B cell (primary cell): Measurements from ENCODE around the gene FAM240B. TPM values are rescaled to one million over a fixed set of nuclear protein-coding genes. Genes with fewer than 3 reads are reported as not detected.

ENCODE experiments used
- ATAC-seq: fragments of 200-7000 bp; cut with Tn5 transposase; one replicate; pipeline ENCODE4 v1.10.0; 2021; ENCODE audit warnings: low read depth, mild to moderate bottlenecking, moderate number of reproducible peaks, moderate library complexity
- CTCF ChIA-PET: fragments of 350-600 bp; sonication (Branson Sonifier 250); formaldehyde crosslinking; loops from one replicate; lab custom pipeline; 2021; ENCODE audit warnings: antibody characterized with exemption, inconsistent platforms; lab: Charles Lee
- POLR2A ChIA-PET: fragments of 350-600 bp; sonication (Branson Sonifier 250); formaldehyde crosslinking; loops from one replicate; lab custom pipeline; 2021; ENCODE audit warnings: antibody characterized with exemption; lab: Charles Lee
- DNase-seq: peaks from one replicate; pipeline ENCODE4 v3.0.0; 2013
- H2AFZ ChIP-seq: 2 replicates; pipeline ENCODE4 v1.6.1; 2012; ENCODE audit warnings: mild to moderate bottlenecking, low read depth, low read length; ENCODE audit not compliant: insufficient read depth, poor library complexity, severe bottlenecking
- H3K27ac ChIP-seq, 2 donors: 1 replicate in 1 of 2; 2 replicates in 1 of 2; pipeline ENCODE4 v1.5.1; 2012 to 2013; ENCODE audit warnings: low read length in 2 of 2, mild to moderate bottlenecking in 2 of 2, moderate library complexity in 1 of 2
- H3K27me3 ChIP-seq, 4 experiments: fragments of 200-600 bp in 1 of 4; sonication (generic) in 1 of 4; replicated peaks in 1 of 4; 1 replicate in 2 of 4; 2 replicates in 2 of 4; pipeline versions ENCODE4 v1.6.1 to v1.7.0; 2013 to 2016; ENCODE audit warnings: low read length in 3 of 4, mild to moderate bottlenecking in 2 of 4, mixed read lengths in 1 of 4, moderate library complexity in 1 of 4; ENCODE audit not compliant: insufficient read depth in 4 of 4, control insufficient read depth in 3 of 4; ENCODE audit errors: control extremely low read depth in 1 of 4
- H3K36me3 ChIP-seq, 2 experiments: replicated peaks in 1 of 2; 1 replicate in 1 of 2; 2 replicates in 1 of 2; pipeline versions ENCODE4 v1.6.1 to v1.7.1; 2013; ENCODE audit warnings: low read length in 1 of 2; ENCODE audit not compliant: insufficient read depth in 2 of 2, control insufficient read depth in 1 of 2; ENCODE audit errors: control extremely low read depth in 1 of 2, extremely low read depth in 1 of 2
- H3K4me1 ChIP-seq, 2 donors: fragments of 200-600 bp in 1 of 2; sonication (generic) in 1 of 2; 1 replicate in 1 of 2; 2 replicates in 1 of 2; pipeline versions ENCODE4 v1.5.1 to v1.6.1; 2013 to 2017; ENCODE audit warnings: low read length in 2 of 2; ENCODE audit not compliant: control insufficient read depth in 2 of 2, insufficient read depth in 2 of 2
- H3K4me2 ChIP-seq: replicated peaks from 2 replicates; pipeline ENCODE3; 2012; ENCODE audit warnings: mild to moderate bottlenecking, low read depth, low read length; ENCODE audit not compliant: poor library complexity, severe bottlenecking
- H3K4me3 ChIP-seq, 5 experiments: fragments of 200-600 bp in 1 of 5; sonication (generic) in 1 of 5; 1 replicate in 3 of 5; 2 replicates in 2 of 5; pipeline versions ENCODE4 v1.5.1 to v1.7.0; 2011 to 2016; ENCODE audit warnings: low read length in 4 of 5, mild to moderate bottlenecking in 4 of 5, low read depth in 2 of 5, control low read depth in 1 of 5, moderate library complexity in 1 of 5; ENCODE audit not compliant: insufficient read depth in 1 of 5; ENCODE audit errors: control extremely low read depth in 1 of 5, extremely low read depth in 1 of 5
- H3K79me2 ChIP-seq: fragments of 200-600 bp; sonication (generic); one replicate; pipeline ENCODE4 v1.6.0; 2016; ENCODE audit warnings: low read length; ENCODE audit not compliant: control insufficient read depth, insufficient read depth
- H3K9ac ChIP-seq: fragments of 200-600 bp; sonication (generic); 2 replicates; pipeline ENCODE4 v1.6.1; 2017; ENCODE audit warnings: mild to moderate bottlenecking, low read length, moderate library complexity
- H3K9me3 ChIP-seq, 3 donors: one replicate each; pipeline versions ENCODE4 v1.6.1 to v1.7.1; 2013; ENCODE audit warnings: low read length in 2 of 3; ENCODE audit not compliant: control insufficient read depth in 2 of 3, insufficient read depth in 1 of 3; ENCODE audit errors: control extremely low read depth in 1 of 3
- H4K20me1 ChIP-seq: 2 replicates; pipeline ENCODE4 v1.6.0; 2012; ENCODE audit warnings: mild to moderate bottlenecking, low read length; ENCODE audit not compliant: insufficient read depth, control insufficient read depth, poor library complexity, severe bottlenecking
- H3K27ac Mint-ChIP-seq: one replicate; pipeline ENCODE4 v1.8.0; 2021; ENCODE audit warnings: mixed read lengths
- H3K27me3 Mint-ChIP-seq: one replicate; pipeline ENCODE4 v1.8.0; 2021; ENCODE audit warnings: mixed read lengths
- H3K4me1 Mint-ChIP-seq: one replicate; pipeline ENCODE4 v1.8.0; 2021; ENCODE audit warnings: mixed read lengths
- H3K4me3 Mint-ChIP-seq: one replicate; pipeline ENCODE4 v1.8.0; 2021; ENCODE audit warnings: mixed read lengths
- H3K9me3 Mint-ChIP-seq: one replicate; pipeline ENCODE4 v1.8.0; 2022; ENCODE audit warnings: mixed read lengths; ENCODE audit not compliant: insufficient read depth
- EZH2 ChIP-seq: IDR thresholded peaks from 2 replicates; pipeline ENCODE4 v1.6.1; 2012; ENCODE audit warnings: borderline replicate concordance, low read depth, mild to moderate bottlenecking, moderate library complexity, low read length; ENCODE audit not compliant: insufficient read depth, poor library complexity, severe bottlenecking
- WGBS: methylation state at CpG from one replicate; pipeline ENCODE4 v1.1.5; 2013; ENCODE audit warnings: missing lambda C conversion rate; ENCODE audit not compliant: insufficient coverage; 5-methylcytosine and 5-hydroxymethylcytosine counted together
- intact Hi-C: fragments of 100-400 bp; cut with micrococcal nuclease; formaldehyde crosslinking; loops from one replicate; pipeline ENCODE4 v1.10.0; 2022
- polyA plus RNA-seq: library from polyadenylated mRNA; depleted of rRNA; stranded (reverse); fragments of >200 nt; gene quantifications from 2 replicates; pipeline ENCODE4 v1.2.3, GENCODE V29; 2012
- small RNA-seq: library from RNA; depleted of rRNA; stranded (forward); fragments of <200 nt; gene quantifications from one replicate; pipeline ENCODE3, GENCODE V24; 2012; ENCODE audit warnings: low replicate concordance, low read depth; ENCODE audit not compliant: insufficient read length
- total RNA-seq, 2 donors: library from RNA; stranded (reverse); fragments of 120-200 nt in 1 of 2; gene quantifications; 1 replicate in 1 of 2; 2 replicates in 1 of 2; pipeline versions ENCODE4 v1.2.3 to v1.2.4, GENCODE V29; 2013 to 2022
- TF ChIP-seq, protein P1 (sequence below): fragments of 200-600 bp; IDR thresholded peaks from one replicate; pipeline ENCODE4 v1.8.0; 2022; ENCODE audit warnings: antibody characterized with exemption, mild to moderate bottlenecking

Gene FAM240B
- total and polyA plus RNA-seq, 2 donors (not counting 1 experiment from before 2014, with no cell fraction given), result not detected

GRCh38 chr9:38644601-38645000 lies 75.3 kb downstream of the FAM240B start:
- TF ChIP-seq EZH2, result no peak
- TF ChIP-seq, protein P1, sequence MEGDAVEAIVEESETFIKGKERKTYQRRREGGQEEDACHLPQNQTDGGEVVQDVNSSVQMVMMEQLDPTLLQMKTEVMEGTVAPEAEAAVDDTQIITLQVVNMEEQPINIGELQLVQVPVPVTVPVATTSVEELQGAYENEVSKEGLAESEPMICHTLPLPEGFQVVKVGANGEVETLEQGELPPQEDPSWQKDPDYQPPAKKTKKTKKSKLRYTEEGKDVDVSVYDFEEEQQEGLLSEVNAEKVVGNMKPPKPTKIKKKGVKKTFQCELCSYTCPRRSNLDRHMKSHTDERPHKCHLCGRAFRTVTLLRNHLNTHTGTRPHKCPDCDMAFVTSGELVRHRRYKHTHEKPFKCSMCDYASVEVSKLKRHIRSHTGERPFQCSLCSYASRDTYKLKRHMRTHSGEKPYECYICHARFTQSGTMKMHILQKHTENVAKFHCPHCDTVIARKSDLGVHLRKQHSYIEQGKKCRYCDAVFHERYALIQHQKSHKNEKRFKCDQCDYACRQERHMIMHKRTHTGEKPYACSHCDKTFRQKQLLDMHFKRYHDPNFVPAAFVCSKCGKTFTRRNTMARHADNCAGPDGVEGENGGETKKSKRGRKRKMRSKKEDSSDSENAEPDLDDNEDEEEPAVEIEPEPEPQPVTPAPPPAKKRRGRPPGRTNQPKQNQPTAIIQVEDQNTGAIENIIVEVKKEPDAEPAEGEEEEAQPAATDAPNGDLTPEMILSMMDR, result no peak
- ATAC-seq, result no peak
- Histone ChIP-seq H3K36me3 (no peaks in the 10 kb centered on the region), H3K4me1 (no peaks in the 10 kb centered on the region), H3K27me3 (peaks cover 0 to 2% (median 0%) of the 10 kb centered on the region in 4 experiments), H3K79me2 (no peaks in the 10 kb centered on the region), H3K4me2 (no peak overlapping the region), H2AFZ (no peak overlapping the region), H4K20me1 (no peaks in the 10 kb centered on the region), H3K27ac (no peak overlapping the region), H3K4me3 (no peak overlapping the region), H3K9ac (no peak overlapping the region), H3K9me3 (peaks cover 0 to under 1% (median 0%) of the 10 kb centered on the region in 3 donors)
- WGBS, result no CpG with 5 or more reads among the region's 2 CpGs
- H3K27ac Mint-ChIP-seq, result no peak overlapping the region
- H3K4me1 Mint-ChIP-seq, result no peaks in the 10 kb centered on the region
- peaks cover 12% of the 10 kb centered on the region for H3K27me3 Mint-ChIP-seq
- no peaks in the 10 kb centered on the region for H3K9me3 Mint-ChIP-seq
- CTCF ChIA-PET, result no interaction called here
- DNase-seq, result no peak
- no peak overlapping the region for H3K4me3 Mint-ChIP-seq
- intact Hi-C loops, result no loop called here
- POLR2A ChIA-PET, result no interaction called here

Small RNAs within 50 kb of the gene (small RNA-seq; reads per million reads assigned to genes)
- not detected for gene RNU6-765P

Other genes starting within 250 kb of the FAM240B start
- not detected in 2 replicates for gene ANKRD18A, start 99.5 kb downstream of the FAM240B start, total RNA-seq
- not detected in 2 replicates for gene ANKRD18A, start 99.5 kb downstream of the FAM240B start, polyA plus RNA-seq